HepG2 (cell line): ENCODE data around the gene CHSY3. TPM values are rescaled to one million over a fixed set of nuclear protein-coding genes. Genes with fewer than 3 reads are reported as not detected.
A peak's percentile ranks its signal among the peaks of the same experiment; 100 is the strongest.

Experiments
- ARNTL ChIP-seq: sonication (generic); formaldehyde crosslinking; IDR thresholded peaks from 2 replicates; pipeline ENCODE4 v1.4.0; 2020; ENCODE audit warnings: mild to moderate bottlenecking, missing genetic modification reagents
- GRHL1 ChIP-seq: sonication (generic); formaldehyde crosslinking; conservative IDR thresholded peaks from 2 replicates; pipeline ENCODE4 v1.8.0; 2022; ENCODE audit warnings: missing genetic modification reagents
- NFKB2 ChIP-seq: sonication (generic); formaldehyde crosslinking; IDR thresholded peaks from 2 replicates; pipeline ENCODE4 v1.4.0; 2020; ENCODE audit warnings: missing genetic modification reagents, borderline replicate concordance
- NFYC ChIP-seq: IDR thresholded peaks from 2 replicates; pipeline ENCODE4 v1.6.1; 2016; ENCODE audit warnings: missing genetic modification reagents, missing compliant biosample characterization
- POLR2G ChIP-seq: fragments of 200-400 bp; formaldehyde crosslinking; IDR thresholded peaks from 2 replicates; pipeline ENCODE4 v1.6.1; 2018; ENCODE audit warnings: mild to moderate bottlenecking, low read depth, low read length, moderate library complexity
- RFX5 ChIP-seq: IDR thresholded peaks from 2 replicates; pipeline ENCODE4 v1.6.1; 2011; ENCODE audit warnings: low read depth, low read length, improper control_type of control experiment
- SP5 ChIP-seq: IDR thresholded peaks from 2 replicates; pipeline ENCODE4 v1.6.1; 2016; ENCODE audit warnings: low read depth, borderline replicate concordance
- SRY ChIP-seq: sonication (generic); formaldehyde crosslinking; IDR thresholded peaks from 2 replicates; pipeline ENCODE4 v1.8.0; 2022; ENCODE audit warnings: mild to moderate bottlenecking, missing genetic modification reagents
- ZBTB49 ChIP-seq: sonication (generic); formaldehyde crosslinking; IDR thresholded peaks from 2 replicates; pipeline ENCODE4 v1.4.0; 2020; ENCODE audit warnings: missing genetic modification reagents, borderline replicate concordance
- ZFX ChIP-seq: sonication (generic); formaldehyde crosslinking; IDR thresholded peaks from 2 replicates; pipeline ENCODE4 v1.4.0; 2020; ENCODE audit warnings: mild to moderate bottlenecking, low read depth, missing genetic modification reagents, moderate library complexity
- ZMYM3 ChIP-seq: sonication (generic); formaldehyde crosslinking; IDR thresholded peaks from 2 replicates; pipeline ENCODE4 v1.5.1; 2020; ENCODE audit warnings: mild to moderate bottlenecking, missing genetic modification reagents
- ZNF263 ChIP-seq: sonication (generic); formaldehyde crosslinking; IDR thresholded peaks from 2 replicates; pipeline ENCODE4 v1.4.0; 2020; ENCODE audit warnings: missing genetic modification reagents
- ZNF274 ChIP-seq: sonication (generic); formaldehyde crosslinking; IDR thresholded peaks from 2 replicates; pipeline ENCODE4 v1.5.1; 2020; ENCODE audit warnings: mild to moderate bottlenecking, missing genetic modification reagents
- ZNF790 ChIP-seq: sonication (generic); formaldehyde crosslinking; IDR thresholded peaks from 2 replicates; pipeline ENCODE4 v1.8.0; 2022; ENCODE audit warnings: missing genetic modification reagents, mild to moderate bottlenecking, borderline replicate concordance
- ZNF792 ChIP-seq: IDR thresholded peaks from 2 replicates; pipeline ENCODE4 v1.6.1; 2016
- polyA plus RNA-seq, 8 experiments: library from polyadenylated mRNA; depleted of rRNA in 3 of 8; stranded (reverse) in 7 of 8; unstranded in 1 of 8; fragments of >200 nt; fragmentation: Illumina TruSeq in 4 of 8; extraction: Trizol in 4 of 8; gene quantifications; 2 replicates each; pipeline versions ENCODE4 v1.2.1 to v1.2.3, GENCODE V29; 2011 to 2016; ENCODE audit warnings: low read depth in 4 of 8, missing spikeins in 1 of 8, mixed read lengths in 1 of 8; ENCODE audit not compliant: insufficient read depth in 1 of 8
- total RNA-seq, 5 experiments: library from RNA; depleted of rRNA; stranded (reverse); fragments of >200 nt; fragmentation: Illumina TruSeq; extraction: Trizol; gene quantifications; 2 replicates each; pipeline ENCODE4 v1.2.3, GENCODE V29; 2016; ENCODE audit warnings: low read depth in 1 of 5
- TF ChIP-seq, protein P1 (sequence below), 2 experiments: sonication (generic) in 1 of 2; formaldehyde crosslinking in 1 of 2; IDR thresholded peaks; 2 replicates each; pipeline versions ENCODE4 v1.4.0 to v1.6.1; 2018 to 2020; ENCODE audit warnings: missing genetic modification reagents in 2 of 2, borderline replicate concordance in 1 of 2, low read depth in 1 of 2, mild to moderate bottlenecking in 1 of 2, missing biosample characterization in 1 of 2
- TF ChIP-seq, protein P2 (sequence below): sonication (generic); formaldehyde crosslinking; IDR thresholded peaks from 2 replicates; pipeline ENCODE4 v1.4.0; 2020; ENCODE audit warnings: missing genetic modification reagents
- TF ChIP-seq, protein P3 (sequence below): sonication (generic); formaldehyde crosslinking; IDR thresholded peaks from 2 replicates; pipeline ENCODE4 v1.5.0; 2020; ENCODE audit warnings: mild to moderate bottlenecking, missing genetic modification reagents
- TF ChIP-seq, protein P4 (sequence below): sonication (generic); formaldehyde crosslinking; IDR thresholded peaks from 2 replicates; pipeline ENCODE4 v1.4.0; 2020; ENCODE audit warnings: missing genetic modification reagents

Gene CHSY3
- total and polyA plus RNA-seq, 2 of the 13 experiments (the other 11 are each of a cell fraction or from before 2014, with no cell fraction given): 0.26 to 4.1 TPM

DNA sequence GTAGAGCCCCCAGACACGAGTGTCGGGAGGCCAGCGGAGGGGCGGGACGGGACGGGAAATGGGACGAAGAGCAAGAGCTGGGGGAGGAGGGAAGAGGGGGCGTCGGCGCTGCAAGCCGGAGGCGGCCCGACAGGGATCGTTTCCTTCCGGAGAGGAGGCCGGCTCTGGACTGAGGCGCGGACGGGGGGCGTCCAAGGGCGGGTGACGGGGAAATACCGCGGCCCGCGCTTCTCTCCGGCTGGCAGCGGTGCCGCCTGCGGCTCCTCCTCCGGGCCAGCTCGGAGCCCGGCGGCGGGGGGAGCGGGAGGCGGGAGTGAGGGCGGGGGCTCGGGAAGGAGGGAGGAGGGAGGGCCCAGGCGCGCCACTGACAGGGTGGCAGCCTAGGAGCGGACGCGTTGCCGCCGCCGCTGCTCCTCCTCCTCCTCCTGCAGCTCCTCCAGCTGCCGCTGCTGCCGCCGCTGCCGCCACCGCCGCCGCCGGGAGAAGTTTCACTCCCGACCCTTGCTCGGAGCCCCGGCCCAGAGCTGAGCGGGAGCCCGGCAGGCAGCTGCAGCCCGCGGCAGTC lies at the start of gene CHSY3 (continued):
- TF ChIP-seq ZBTB49 (CRISPR knock-in tag): no peak
- TF ChIP-seq ZNF792: no peak
- no peak for TF ChIP-seq SP5 (CRISPR knock-in tag)
- TF ChIP-seq RFX5: no peak
- no peak for TF ChIP-seq GRHL1 (CRISPR knock-in tag)
- 0 out of 2 replicates have a peak, but pooled peaks have one; percentile 19 for TF ChIP-seq NFKB2 (CRISPR knock-in tag)
- peak; percentile 25; the same call in 1 of the 2 replicates for TF ChIP-seq ZFX (CRISPR knock-in tag)
- TF ChIP-seq ZNF274 (CRISPR knock-in tag): no peak
- TF ChIP-seq NFYC: no peak
- TF ChIP-seq SRY (CRISPR knock-in tag): no peak
- TF ChIP-seq, protein P1, sequence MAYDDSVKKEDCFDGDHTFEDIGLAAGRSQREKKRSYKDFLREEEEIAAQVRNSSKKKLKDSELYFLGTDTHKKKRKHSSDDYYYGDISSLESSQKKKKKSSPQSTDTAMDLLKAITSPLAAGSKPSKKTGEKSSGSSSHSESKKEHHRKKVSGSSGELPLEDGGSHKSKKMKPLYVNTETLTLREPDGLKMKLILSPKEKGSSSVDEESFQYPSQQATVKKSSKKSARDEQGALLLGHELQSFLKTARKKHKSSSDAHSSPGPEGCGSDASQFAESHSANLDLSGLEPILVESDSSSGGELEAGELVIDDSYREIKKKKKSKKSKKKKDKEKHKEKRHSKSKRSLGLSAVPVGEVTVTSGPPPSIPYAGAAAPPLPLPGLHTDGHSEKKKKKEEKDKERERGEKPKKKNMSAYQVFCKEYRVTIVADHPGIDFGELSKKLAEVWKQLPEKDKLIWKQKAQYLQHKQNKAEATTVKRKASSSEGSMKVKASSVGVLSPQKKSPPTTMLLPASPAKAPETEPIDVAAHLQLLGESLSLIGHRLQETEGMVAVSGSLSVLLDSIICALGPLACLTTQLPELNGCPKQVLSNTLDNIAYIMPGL (CRISPR knock-in tag; IDR thresholded peaks at IDR 0.05; ENCODE audit: borderline replicate concordance in 1 of 2, low read depth in 1 of 2): peak in 1 of 2 experiments; percentile 33; a peak in 1 of 4 replicates
- no peak for TF ChIP-seq ZMYM3 (CRISPR knock-in tag)
- TF ChIP-seq, protein P2, sequence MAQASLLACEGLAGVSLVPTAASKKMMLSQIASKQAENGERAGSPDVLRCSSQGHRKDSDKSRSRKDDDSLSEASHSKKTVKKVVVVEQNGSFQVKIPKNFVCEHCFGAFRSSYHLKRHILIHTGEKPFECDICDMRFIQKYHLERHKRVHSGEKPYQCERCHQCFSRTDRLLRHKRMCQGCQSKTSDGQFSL (CRISPR knock-in tag): no peak
- 0 out of 2 replicates have a peak, but pooled peaks have one; percentile 21 for TF ChIP-seq ZNF790 (CRISPR knock-in tag)
- TF ChIP-seq, protein P3, sequence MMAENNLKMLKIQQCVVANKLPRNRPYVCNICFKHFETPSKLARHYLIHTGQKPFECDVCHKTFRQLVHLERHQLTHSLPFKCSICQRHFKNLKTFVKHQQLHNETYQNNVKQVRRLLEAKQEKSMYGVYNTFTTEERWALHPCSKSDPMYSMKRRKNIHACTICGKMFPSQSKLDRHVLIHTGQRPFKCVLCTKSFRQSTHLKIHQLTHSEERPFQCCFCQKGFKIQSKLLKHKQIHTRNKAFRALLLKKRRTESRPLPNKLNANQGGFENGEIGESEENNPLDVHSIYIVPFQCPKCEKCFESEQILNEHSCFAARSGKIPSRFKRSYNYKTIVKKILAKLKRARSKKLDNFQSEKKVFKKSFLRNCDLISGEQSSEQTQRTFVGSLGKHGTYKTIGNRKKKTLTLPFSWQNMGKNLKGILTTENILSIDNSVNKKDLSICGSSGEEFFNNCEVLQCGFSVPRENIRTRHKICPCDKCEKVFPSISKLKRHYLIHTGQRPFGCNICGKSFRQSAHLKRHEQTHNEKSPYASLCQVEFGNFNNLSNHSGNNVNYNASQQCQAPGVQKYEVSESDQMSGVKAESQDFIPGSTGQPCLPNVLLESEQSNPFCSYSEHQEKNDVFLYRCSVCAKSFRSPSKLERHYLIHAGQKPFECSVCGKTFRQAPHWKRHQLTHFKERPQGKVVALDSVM: peak; percentile 34; the same call in 1 of the 2 replicates
- 0 out of 2 replicates have a peak, but pooled peaks have one; percentile 26 for TF ChIP-seq POLR2G
- 0 out of 2 replicates have a peak, but pooled peaks have one; percentile 18 for TF ChIP-seq ARNTL (CRISPR knock-in tag)
- peak; percentile 85 for TF ChIP-seq ZNF263 (CRISPR knock-in tag)
- TF ChIP-seq, protein P4, sequence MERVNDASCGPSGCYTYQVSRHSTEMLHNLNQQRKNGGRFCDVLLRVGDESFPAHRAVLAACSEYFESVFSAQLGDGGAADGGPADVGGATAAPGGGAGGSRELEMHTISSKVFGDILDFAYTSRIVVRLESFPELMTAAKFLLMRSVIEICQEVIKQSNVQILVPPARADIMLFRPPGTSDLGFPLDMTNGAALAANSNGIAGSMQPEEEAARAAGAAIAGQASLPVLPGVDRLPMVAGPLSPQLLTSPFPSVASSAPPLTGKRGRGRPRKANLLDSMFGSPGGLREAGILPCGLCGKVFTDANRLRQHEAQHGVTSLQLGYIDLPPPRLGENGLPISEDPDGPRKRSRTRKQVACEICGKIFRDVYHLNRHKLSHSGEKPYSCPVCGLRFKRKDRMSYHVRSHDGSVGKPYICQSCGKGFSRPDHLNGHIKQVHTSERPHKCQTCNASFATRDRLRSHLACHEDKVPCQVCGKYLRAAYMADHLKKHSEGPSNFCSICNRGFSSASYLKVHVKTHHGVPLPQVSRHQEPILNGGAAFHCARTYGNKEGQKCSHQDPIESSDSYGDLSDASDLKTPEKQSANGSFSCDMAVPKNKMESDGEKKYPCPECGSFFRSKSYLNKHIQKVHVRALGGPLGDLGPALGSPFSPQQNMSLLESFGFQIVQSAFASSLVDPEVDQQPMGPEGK (CRISPR knock-in tag): peak; percentile 42
